Prostate gland (tissue), 2 donors: Measurements from ENCODE around the gene FAM200A.

Experiments used
- POLR2A ChIP-seq: fragments of 450-650 bp; IDR thresholded peaks from one replicate; pipeline ENCODE4 v1.6.1; 2016; ENCODE audit warnings: antibody characterized with exemption, mild to moderate bottlenecking
- POLR2AphosphoS5 ChIP-seq: sonication (generic); formaldehyde crosslinking; IDR thresholded peaks from one replicate; pipeline ENCODE4 v1.6.1; 2017; ENCODE audit warnings: antibody characterized with exemption
- TF ChIP-seq, protein P1 (sequence below), 4 experiments: fragments of 200-600 bp in 2 of 4; fragments of 450-650 bp in 2 of 4; sonication (generic) in 2 of 4; IDR thresholded peaks; 1 replicate in 3 of 4; 2 replicates in 1 of 4; pipeline ENCODE4 v1.5.1; 2016 to 2019; ENCODE audit warnings: antibody characterized with exemption in 4 of 4, mild to moderate bottlenecking in 2 of 4, moderate library complexity in 2 of 4

DNA sequence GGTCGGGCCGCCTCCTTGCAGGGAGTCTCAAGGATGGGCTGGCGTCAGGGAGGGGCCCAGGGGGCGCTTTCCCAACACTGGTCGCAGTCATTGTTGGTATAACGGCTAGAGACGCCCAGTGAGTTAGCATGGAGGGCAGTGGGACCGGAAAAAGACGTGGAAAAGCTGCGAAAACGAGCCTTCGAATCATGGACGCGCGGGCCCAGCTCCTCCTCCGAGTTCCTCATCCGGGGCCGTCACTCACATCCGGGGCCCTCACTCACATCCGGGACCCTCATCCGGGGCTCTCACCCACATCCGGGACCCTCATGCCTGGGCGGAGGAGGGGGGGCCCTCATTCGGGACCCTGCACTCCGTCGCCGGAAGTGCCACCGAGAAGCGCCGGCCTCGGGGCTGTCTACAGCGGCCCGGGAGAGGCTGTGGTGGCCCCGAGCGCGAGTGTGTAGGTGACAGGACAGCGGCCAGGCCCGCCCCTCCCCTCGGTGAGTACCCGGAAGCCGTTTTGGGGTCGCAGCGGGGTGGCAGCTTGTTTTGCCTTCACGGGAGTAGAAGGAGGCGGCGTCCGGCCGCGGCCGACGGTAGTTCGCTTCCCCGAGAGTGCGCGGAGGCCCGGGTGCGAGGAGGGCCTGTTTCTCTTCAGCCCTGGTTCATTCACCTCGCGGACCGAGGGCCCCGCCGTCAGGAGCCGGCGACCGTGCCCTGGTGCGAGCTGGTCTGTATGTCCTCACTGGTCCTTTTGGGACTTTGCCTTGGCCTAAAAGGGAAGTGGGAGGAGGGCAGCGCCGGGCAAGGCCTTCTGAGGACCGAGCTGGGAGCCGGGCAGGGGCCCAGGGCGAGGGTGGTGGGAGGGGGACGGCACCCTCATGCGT is 6.6 kb upstream of the FAM200A start, which contains the start of gene ZNF655:
- TF ChIP-seq, protein P1, sequence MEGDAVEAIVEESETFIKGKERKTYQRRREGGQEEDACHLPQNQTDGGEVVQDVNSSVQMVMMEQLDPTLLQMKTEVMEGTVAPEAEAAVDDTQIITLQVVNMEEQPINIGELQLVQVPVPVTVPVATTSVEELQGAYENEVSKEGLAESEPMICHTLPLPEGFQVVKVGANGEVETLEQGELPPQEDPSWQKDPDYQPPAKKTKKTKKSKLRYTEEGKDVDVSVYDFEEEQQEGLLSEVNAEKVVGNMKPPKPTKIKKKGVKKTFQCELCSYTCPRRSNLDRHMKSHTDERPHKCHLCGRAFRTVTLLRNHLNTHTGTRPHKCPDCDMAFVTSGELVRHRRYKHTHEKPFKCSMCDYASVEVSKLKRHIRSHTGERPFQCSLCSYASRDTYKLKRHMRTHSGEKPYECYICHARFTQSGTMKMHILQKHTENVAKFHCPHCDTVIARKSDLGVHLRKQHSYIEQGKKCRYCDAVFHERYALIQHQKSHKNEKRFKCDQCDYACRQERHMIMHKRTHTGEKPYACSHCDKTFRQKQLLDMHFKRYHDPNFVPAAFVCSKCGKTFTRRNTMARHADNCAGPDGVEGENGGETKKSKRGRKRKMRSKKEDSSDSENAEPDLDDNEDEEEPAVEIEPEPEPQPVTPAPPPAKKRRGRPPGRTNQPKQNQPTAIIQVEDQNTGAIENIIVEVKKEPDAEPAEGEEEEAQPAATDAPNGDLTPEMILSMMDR (IDR thresholded peaks at IDR 0.05) = no peak
- peak; percentile 94 for TF ChIP-seq POLR2AphosphoS5
- peak; percentile 75 for TF ChIP-seq POLR2A
